GM21737 (cell line): ENCODE measurements around the gene SDK1.

Experiments
- ATAC-seq: cut with Tn5 transposase; IDR thresholded peaks from one replicate; pipeline ENCODE4 v1.9.1; 2021; ENCODE audit warnings: mild to moderate bottlenecking, moderate library complexity; ENCODE audit not compliant: unreplicated experiment

The SDK1 gene

GRCh38 chr7:3860932-3861331 is 559.9 kb downstream of the SDK1 start:
- no peak for ATAC-seq

DNA sequence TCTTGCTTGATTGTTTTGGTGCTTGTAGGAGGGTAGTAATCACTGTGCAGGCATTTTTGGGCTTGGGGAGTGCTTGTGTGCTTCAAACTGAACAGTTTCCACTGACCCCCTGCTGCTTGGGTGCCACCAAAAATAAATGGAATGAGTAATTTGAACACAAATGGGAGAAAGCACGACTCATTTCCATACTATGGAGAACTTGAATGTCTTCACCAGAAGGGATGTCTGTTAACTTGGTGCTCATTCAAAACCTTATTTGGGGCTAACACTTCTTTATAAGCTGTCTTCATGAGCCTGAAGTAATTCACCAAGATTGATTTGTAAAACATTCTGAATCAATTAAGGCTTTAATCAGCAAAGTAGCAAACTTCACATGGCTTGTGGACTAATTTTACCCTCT is 560.3 kb downstream of the SDK1 start:
- ATAC-seq = no peak

GRCh38 chr7:3861941-3862340 is 560.9 kb downstream of the SDK1 start:
- no peak for ATAC-seq

GRCh38 chr7:3862774-3863173 is 561.7 kb downstream of the SDK1 start:
- ATAC-seq = no peak

- no peak for ATAC-seq
Measured at GRCh38 chr7:3866277-3866676, 565.2 kb downstream of the SDK1 start.

DNA sequence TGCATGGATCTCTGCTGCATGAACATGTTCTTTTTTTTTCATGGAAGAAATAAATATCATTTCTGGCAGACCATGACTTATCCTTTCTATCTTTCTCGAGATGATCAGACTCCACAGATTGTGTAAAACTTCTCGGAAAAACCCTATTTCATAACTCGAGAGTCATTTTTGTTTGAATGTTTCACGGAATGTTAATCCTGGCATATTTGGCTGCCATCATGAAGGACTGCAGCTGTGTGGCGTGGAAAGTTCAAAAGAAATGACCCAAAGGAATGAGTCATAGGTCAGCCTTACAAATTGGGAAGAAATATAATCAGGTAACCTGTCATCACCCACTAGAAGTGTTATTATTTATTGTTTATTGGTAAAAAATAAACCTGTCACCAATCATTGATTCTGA is 566.8 kb downstream of the SDK1 start:
- no peak for ATAC-seq

DNA sequence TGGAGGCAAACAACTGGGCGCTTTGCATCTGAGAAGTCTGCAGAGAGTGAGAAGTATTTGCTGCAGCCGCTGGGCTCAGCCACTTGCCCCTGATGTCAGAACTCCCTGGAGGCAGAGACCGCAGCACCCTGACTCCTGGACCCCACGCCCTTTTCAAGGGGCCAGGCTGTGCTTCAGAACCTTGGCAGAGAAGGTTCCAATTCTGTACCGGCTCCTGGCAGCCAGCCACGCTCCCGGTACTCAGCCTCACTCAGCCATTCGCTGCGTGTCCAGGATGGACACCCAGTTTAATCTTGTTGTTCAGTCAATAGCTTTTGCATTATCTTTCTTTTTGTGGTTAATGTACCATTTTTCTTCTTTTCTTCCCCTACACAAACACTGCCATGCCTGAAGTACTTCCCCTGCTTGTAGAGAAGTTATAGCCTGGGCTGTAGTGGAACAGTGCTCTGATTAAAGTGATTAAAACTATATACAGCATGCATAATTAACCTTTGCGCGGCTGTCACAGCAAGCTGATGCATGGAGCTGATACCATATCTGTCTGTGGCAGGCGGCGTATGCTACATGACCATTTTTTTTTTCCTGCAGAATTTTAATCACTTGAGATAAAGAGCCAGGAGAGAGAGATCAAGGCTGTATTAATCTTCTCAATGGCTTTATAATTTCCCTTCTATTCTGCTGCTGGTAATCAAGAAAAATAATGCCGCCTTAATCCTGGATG is 578.5 kb downstream of the SDK1 start:
- no peak for ATAC-seq

DNA sequence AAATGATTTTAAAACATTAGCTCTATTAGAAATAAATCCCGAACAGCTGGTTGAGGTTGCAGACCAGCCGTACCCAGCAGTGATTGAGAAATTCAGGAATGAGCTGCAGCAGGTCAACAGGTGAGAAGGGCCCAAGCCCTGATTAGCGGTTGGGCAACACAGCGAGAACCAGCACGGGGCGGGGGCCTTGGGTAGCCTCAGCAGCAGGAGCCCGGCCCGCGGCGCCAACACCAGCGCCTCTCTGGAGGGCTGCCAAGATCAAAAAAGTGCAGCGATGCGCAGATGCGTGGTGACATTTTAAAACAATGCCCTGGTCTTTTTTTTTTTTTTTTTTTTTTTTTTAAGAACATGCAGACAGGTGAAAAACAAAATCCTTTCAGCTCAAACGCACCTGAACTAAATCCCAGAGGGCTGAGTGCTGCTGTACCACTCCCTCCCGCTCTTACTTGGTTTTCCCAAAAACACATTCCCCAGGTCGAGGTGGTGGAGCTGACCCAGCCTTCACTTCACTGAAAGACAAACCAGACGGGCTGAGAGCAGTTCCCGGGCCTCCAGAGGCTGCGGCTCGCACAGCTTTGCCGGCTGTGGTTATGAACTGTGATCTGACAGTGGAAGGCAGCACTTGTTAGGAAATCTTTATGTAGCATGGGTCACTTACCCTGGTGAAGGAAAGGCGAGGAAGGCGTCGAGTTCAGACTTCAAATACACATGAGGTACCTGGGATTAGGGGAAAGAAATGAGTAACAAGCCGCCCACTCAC is 579.4 kb downstream of the SDK1 start:
- no peak for ATAC-seq

DNA sequence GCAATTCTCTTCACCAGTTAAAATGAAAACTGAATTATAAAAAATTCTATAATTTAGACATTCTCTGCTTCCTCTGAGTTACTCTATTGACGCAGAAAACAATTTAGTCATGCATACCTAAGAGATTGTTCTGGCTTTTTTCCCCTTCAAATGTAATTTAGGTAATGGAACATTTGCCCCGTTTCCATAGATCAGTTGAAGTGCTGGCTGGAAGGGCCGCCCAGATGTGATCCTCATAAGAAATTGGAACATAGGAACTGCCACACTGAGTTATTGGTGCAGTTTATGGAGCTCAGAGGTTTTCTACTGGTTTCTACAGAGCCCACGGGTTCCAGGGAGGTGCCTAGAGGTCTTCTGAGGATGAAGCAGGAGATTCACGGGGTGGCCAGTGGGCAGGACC is 581.7 kb downstream of the SDK1 start:
- ATAC-seq = no peak

DNA sequence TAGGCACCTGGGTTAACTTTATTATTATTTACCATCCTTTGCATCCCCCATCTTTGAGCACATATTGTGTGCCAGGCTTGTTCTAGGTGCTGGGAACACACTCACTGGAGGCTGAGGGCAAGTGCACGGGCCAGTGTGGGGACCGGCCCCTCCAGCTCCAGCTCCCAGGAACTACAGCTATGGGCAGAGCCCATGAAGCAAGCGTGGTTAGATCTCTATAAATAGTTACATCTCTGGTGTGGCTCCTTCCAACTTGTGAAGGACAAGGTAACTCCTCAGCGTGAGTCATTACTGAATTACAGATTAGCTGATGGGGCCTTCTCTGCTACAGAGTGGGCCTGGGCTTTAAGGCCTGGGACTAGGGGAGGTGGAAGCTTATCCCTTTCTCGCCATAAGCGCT is 583.5 kb downstream of the SDK1 start:
- no peak for ATAC-seq

DNA sequence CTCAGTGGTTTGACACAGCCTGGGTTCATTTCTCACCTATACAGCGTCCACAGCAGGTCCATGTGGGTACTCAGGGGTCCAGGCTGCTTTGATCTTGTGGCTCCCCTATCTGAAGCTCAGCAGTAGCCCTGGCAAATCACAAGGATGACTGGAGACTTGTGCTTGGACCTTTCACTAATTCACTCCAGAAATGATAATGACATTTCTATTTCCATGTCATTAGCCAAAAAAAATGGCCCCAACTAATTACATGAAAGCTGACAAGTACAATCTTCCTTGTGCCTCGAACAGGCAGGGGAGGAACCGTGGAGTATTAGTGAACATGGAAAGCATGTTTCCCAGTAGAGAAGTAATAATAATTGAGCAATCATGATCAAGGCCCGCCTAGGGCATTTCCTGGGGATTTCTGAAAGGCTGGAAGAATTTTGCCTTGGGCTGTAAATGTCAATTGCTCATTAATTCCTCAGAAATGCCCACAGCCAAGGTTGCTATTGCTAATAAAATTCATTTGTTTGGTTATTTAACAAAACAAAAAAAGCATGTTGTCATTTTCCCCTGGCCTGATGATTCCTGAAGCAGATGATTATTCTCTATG is 586.1 kb downstream of the SDK1 start:
- ATAC-seq = no peak

GRCh38 chr7:3888096-3888495 is 587.0 kb downstream of the SDK1 start:
- ATAC-seq = no peak

DNA sequence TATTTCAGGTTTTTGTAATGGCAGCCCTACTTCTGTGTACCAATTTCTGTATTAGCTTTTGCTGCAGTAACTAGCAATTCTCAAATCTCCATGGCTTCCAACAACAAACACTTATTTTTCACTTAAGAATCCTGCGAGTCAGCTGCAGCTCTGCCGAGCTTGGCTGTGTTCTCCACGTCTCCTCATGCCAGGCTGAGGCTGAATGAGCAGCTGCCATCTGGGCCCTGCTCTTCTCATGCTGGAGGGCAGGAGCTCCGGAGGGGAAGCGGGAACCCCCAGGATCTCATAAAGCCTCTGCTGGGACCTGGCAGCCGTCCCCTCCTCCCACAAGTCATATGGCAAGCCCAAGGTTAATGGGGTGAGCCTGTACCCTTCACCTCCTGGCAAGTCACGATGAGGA is 591.1 kb downstream of the SDK1 start:
- ATAC-seq = no peak

GRCh38 chr7:3892686-3893085 is 591.6 kb downstream of the SDK1 start:
- no peak for ATAC-seq

- ATAC-seq = no peak
Measured at GRCh38 chr7:3893151-3893788, 592.2 kb downstream of the SDK1 start.

DNA sequence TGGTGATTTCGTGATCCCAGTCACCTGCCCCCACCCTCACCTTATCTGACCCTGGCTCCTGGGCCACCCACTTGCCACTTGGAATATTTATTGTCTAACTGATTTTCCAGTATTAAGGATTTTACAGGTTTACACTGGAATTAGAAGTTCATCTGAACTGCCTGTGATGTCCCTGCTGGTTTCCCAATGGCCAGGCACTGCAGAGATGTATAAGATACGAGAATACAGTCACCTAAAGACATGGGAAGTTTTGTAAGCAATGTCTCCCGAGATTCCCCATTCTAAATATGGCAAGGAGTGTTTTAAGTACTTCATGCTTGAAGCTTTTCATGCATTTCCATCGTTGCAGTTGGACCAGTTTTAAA is 592.7 kb downstream of the SDK1 start:
- ATAC-seq = no peak

GRCh38 chr7:3895341-3896116 is 594.5 kb downstream of the SDK1 start:
- ATAC-seq = no peak

- ATAC-seq = no peak
Measured at GRCh38 chr7:3896169-3896765, 595.2 kb downstream of the SDK1 start.

DNA sequence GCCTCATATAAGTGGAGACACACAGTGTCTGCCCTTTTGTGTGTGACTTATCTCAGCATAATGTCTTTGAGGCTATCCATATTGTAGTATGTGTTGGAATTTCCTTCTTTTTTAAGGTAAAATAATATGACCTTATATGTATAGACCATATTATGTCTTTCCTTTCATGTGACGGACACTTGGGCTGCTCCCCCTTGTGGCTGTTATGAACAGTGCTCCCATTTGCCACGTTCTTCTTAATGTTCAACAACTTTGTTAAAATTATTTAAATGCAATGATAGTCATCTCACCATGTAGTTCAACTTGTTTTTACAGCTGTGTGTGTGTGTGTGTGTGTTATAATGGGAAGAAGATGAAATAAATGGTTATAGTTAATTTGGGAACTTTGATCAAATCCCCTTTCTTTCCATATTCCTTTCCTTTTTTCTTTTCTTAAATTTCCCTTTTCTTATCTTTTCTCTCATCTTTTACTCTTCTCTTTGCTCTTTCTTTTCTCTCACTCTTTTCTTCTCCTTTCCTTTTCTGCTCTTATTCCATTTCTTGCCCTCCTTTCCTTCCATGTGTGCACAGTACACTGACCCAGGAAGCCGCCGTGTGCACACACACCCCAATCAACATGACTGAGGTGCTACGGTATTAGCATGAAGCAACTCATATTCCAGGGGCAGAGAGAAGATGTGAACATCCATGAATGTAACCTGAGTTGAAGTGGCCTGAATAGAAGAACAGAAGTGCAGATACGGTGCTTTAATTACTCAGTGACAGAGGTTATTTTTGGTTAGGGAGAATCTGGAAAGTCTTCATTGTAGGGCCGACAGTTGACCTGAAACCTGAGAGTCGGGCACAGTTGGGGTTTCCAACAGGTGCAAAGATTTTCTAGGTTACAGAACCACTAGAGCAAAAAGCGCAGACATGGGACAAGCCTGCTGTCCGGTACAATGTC is 596.6 kb downstream of the SDK1 start:
- ATAC-seq = no peak
